WERI-Rb-1 (cell line): ENCODE data around the gene ADRA2A.

Experiments used
- DNase-seq: peaks from one replicate; pipeline ENCODE4 v3.0.0-alpha.2; 2020
- H3K27ac ChIP-seq: fragments of 250-450 bp; sonication (Bioruptor Pico); 2 replicates; pipeline ENCODE4 v1.5.1; 2020; ENCODE audit warnings: mild to moderate bottlenecking, moderate library complexity
- H3K27me3 ChIP-seq: fragments of 250-450 bp; sonication (Bioruptor Pico); 2 replicates; pipeline ENCODE4 v1.5.1; 2021; ENCODE audit warnings: mild to moderate bottlenecking, low read depth, moderate library complexity; ENCODE audit not compliant: insufficient read depth, severe bottlenecking
- H3K36me3 ChIP-seq: fragments of 250-450 bp; sonication (Bioruptor Pico); 2 replicates; pipeline ENCODE4 v1.5.1; 2020; ENCODE audit warnings: mild to moderate bottlenecking, moderate library complexity
- H3K4me3 ChIP-seq: 2 replicates; pipeline ENCODE4 v1.5.1; 2011; ENCODE audit warnings: low read depth, mild to moderate bottlenecking, control low read depth, low read length
- H3K9me3 ChIP-seq: fragments of 250-450 bp; sonication (Bioruptor Pico); 2 replicates; pipeline ENCODE4 v1.5.1; 2021; ENCODE audit warnings: mild to moderate bottlenecking, moderate library complexity; ENCODE audit not compliant: severe bottlenecking
- CTCF ChIP-seq: IDR thresholded peaks from 2 replicates; pipeline ENCODE4 v1.5.1; 2011; ENCODE audit warnings: low read depth, mild to moderate bottlenecking, control low read depth, inconsistent platforms, low read length

Gene ADRA2A

GRCh38 chr10:111079781-111080180 lies 3.0 kb downstream of the ADRA2A start:
- no peak overlapping the region for H3K4me3 ChIP-seq
- TF ChIP-seq CTCF = no peak
- peaks cover 2% of the 10 kb centered on the region for H3K27me3 ChIP-seq
- H3K36me3 ChIP-seq = peaks cover 4% of the 10 kb centered on the region
- no peaks in the 10 kb centered on the region for H3K9me3 ChIP-seq
- DNase-seq = no peak
- H3K27ac ChIP-seq = no peak overlapping the region

GRCh38 chr10:111080224-111080623 lies 3.4 kb downstream of the ADRA2A start:
- no peak for TF ChIP-seq CTCF
- peaks cover 4% of the 10 kb centered on the region for H3K36me3 ChIP-seq
- no peak overlapping the region for H3K27ac ChIP-seq
- no peak for DNase-seq
- H3K4me3 ChIP-seq = no peak overlapping the region
- H3K9me3 ChIP-seq = no peaks in the 10 kb centered on the region
- no peaks in the 10 kb centered on the region for H3K27me3 ChIP-seq

GRCh38 chr10:111081595-111081994 lies 4.8 kb downstream of the ADRA2A start:
- H3K4me3 ChIP-seq = no peak overlapping the region
- H3K9me3 ChIP-seq = no peaks in the 10 kb centered on the region
- DNase-seq = no peak
- no peak for TF ChIP-seq CTCF
- H3K27me3 ChIP-seq = no peaks in the 10 kb centered on the region
- no peak overlapping the region for H3K27ac ChIP-seq
- H3K36me3 ChIP-seq = peaks cover 4% of the 10 kb centered on the region

GRCh38 chr10:111082102-111082975 lies 5.5 kb downstream of the ADRA2A start:
- no peak for TF ChIP-seq CTCF
- DNase-seq = no peak
- Histone ChIP-seq H3K4me3 (no peak overlapping the region), H3K9me3 (no peaks in the 10 kb centered on the region), H3K27me3 (no peaks in the 10 kb centered on the region), H3K36me3 (peaks cover 4% of the 10 kb centered on the region), H3K27ac (no peak overlapping the region)

GRCh38 chr10:111083222-111084095 lies 6.6 kb downstream of the ADRA2A start:
- Histone ChIP-seq H3K4me3 (no peak overlapping the region), H3K9me3 (no peaks in the 10 kb centered on the region), H3K27ac (no peak overlapping the region), H3K36me3 (peaks cover 4% of the 10 kb centered on the region), H3K27me3 (no peaks in the 10 kb centered on the region)
- no peak for TF ChIP-seq CTCF
- DNase-seq = no peak
